Hepatocyte (in vitro differentiated cells): ENCODE results near the gene SLC25A29. TPM values are rescaled to one million over a fixed set of nuclear protein-coding genes. Genes with fewer than 3 reads are reported as not detected.

ENCODE experiments used
- DNase-seq: peaks from one replicate; pipeline ENCODE4 v3.0.0-alpha.2; 2016; ENCODE audit warnings: low spot score
- H2AFZ ChIP-seq: fragments of 200-600 bp; sonication (generic); 2 replicates; pipeline ENCODE4 v1.6.0; 2016; ENCODE audit warnings: antibody characterized with exemption, mild to moderate bottlenecking
- H3K27ac ChIP-seq: fragments of 200-600 bp; sonication (generic); 2 replicates; pipeline ENCODE4 v1.5.1; 2016; ENCODE audit warnings: mild to moderate bottlenecking
- H3K27me3 ChIP-seq: fragments of 200-600 bp; sonication (generic); 2 replicates; pipeline ENCODE4 v1.6.1; 2016
- H3K36me3 ChIP-seq: fragments of 200-600 bp; sonication (generic); replicated peaks from 2 replicates; pipeline ENCODE4 v1.5.1; 2016; ENCODE audit warnings: low read depth; ENCODE audit not compliant: insufficient read depth
- H3K4me1 ChIP-seq: fragments of 200-600 bp; sonication (generic); 2 replicates; pipeline ENCODE4 v1.5.1; 2016; ENCODE audit warnings: mild to moderate bottlenecking, moderate library complexity; ENCODE audit not compliant: insufficient read depth
- H3K4me2 ChIP-seq: fragments of 200-600 bp; sonication (generic); 2 replicates; pipeline ENCODE4 v1.6.0; 2016
- H3K4me3 ChIP-seq: fragments of 200-600 bp; sonication (generic); 2 replicates; pipeline ENCODE4 v1.5.1; 2016; ENCODE audit warnings: mild to moderate bottlenecking
- H3K79me2 ChIP-seq: fragments of 200-600 bp; sonication (generic); 2 replicates; pipeline ENCODE4 v1.6.0; 2017; ENCODE audit warnings: mild to moderate bottlenecking
- H3K9me2 ChIP-seq: fragments of 200-600 bp; sonication (generic); replicated peaks from 2 replicates; pipeline ENCODE4 v1.6.0; 2017; ENCODE audit warnings: mild to moderate bottlenecking; ENCODE audit not compliant: insufficient read depth
- H3K9me3 ChIP-seq: fragments of 200-600 bp; sonication (generic); 2 replicates; pipeline ENCODE4 v1.5.1; 2016; ENCODE audit warnings: low read depth, mild to moderate bottlenecking
- H4K20me1 ChIP-seq: fragments of 200-600 bp; sonication (generic); 2 replicates; pipeline ENCODE4 v1.6.0; 2016; ENCODE audit warnings: mild to moderate bottlenecking; ENCODE audit not compliant: insufficient read depth, poor library complexity, severe bottlenecking
- CTCF ChIP-seq: fragments of 200-600 bp; sonication (generic); IDR thresholded peaks from 2 replicates; pipeline ENCODE4 v1.5.1; 2016; ENCODE audit warnings: antibody characterized with exemption, mild to moderate bottlenecking; ENCODE audit not compliant: poor library complexity
- EZH2 ChIP-seq: fragments of 200-600 bp; sonication (generic); IDR thresholded peaks from 2 replicates; pipeline ENCODE4 v1.6.1; 2016; ENCODE audit warnings: antibody characterized with exemption, mild to moderate bottlenecking, borderline replicate concordance
- EZH2phosphoT487 ChIP-seq: fragments of 200-600 bp; sonication (generic); IDR thresholded peaks from one replicate; pipeline ENCODE4 v1.6.1; 2018; ENCODE audit warnings: antibody characterized with exemption, mild to moderate bottlenecking, low read depth, moderate library complexity; ENCODE audit not compliant: unreplicated experiment, severe bottlenecking
- WGBS: methylation state at CpG from one replicate; pipeline ENCODE4 v1.1.6; 2016; ENCODE audit warnings: low lambda C conversion rate; ENCODE audit errors: missing lambda C conversion rate; 5-methylcytosine and 5-hydroxymethylcytosine counted together
- polyA plus RNA-seq: library from polyadenylated mRNA; unstranded; fragments of >200 nt; fragmentation: Nextera tagmentation; extraction: Ambion mirVana; gene quantifications from 2 replicates; pipeline ENCODE4 v1.2.1, GENCODE V29; 2016
- total RNA-seq: library from RNA; depleted of rRNA; stranded (reverse); fragments of >200 nt; gene quantifications from 2 replicates; pipeline ENCODE4 v1.2.3, GENCODE V29; 2014

The SLC25A29 gene
- total and polyA plus RNA-seq, 2 experiments from 2014 or later: 73.1 to 90.1 TPM

GRCh38 chr14:100287202-100287997, 18.8 kb downstream of the SLC25A29 start:
- Histone ChIP-seq H3K9me3 (no peaks in the 10 kb centered on the region), H3K4me1 (peaks cover 2% of the 10 kb centered on the region), H3K79me2 (peaks cover 2% of the 10 kb centered on the region), H3K36me3 (no peaks in the 10 kb centered on the region), H3K4me2 (no peak overlapping the region), H3K27me3 (no peaks in the 10 kb centered on the region), H3K27ac (no peak overlapping the region), H4K20me1 (peaks cover 6% of the 10 kb centered on the region), H3K4me3 (no peak overlapping the region), H2AFZ (no peak overlapping the region), H3K9me2 (no peaks in the 10 kb centered on the region)
- no peak for DNase-seq
- TF ChIP-seq CTCF: no peak
- TF ChIP-seq EZH2: no peak
- no peak for TF ChIP-seq EZH2phosphoT487
- whole genome bisulfite sequencing: 79% methylated on average over 11 of the region's 12 CpGs

- peaks cover 10% of the 10 kb centered on the region for H4K20me1 ChIP-seq
- H3K79me2 ChIP-seq: peaks cover 7% of the 10 kb centered on the region
- H2AFZ ChIP-seq: no peak overlapping the region
- no peak for TF ChIP-seq EZH2phosphoT487
- no peak for TF ChIP-seq EZH2
- TF ChIP-seq CTCF: no peak
- no peaks in the 10 kb centered on the region for H3K36me3 ChIP-seq
- DNase-seq: no peak
- 81% methylated on average over 7 of the region's 10 CpGs for WGBS
- H3K9me3 ChIP-seq: no peaks in the 10 kb centered on the region
- H3K27ac ChIP-seq: no peak overlapping the region
- no peak overlapping the region for H3K4me2 ChIP-seq
- H3K9me2 ChIP-seq: no peaks in the 10 kb centered on the region
- no peak overlapping the region for H3K4me3 ChIP-seq
- H3K27me3 ChIP-seq: no peaks in the 10 kb centered on the region
- peaks cover 2% of the 10 kb centered on the region for H3K4me1 ChIP-seq
Observed at GRCh38 chr14:100286484-100287191, 19.6 kb downstream of the SLC25A29 start.

- Histone ChIP-seq H2AFZ (peak overlapping the region; percentile 100), H3K4me3 (peak overlapping the region; percentile 98)
- 81% methylated on average over 10 of the region's 13 CpGs for WGBS
Observed at GRCh38 chr14:100285913-100286400, 20.3 kb downstream of the SLC25A29 start.

More at GRCh38 chr14:100285913-100286400, 20.3 kb downstream of the SLC25A29 start:
- no peaks in the 10 kb centered on the region for H3K9me2 ChIP-seq
- peaks cover 2% of the 10 kb centered on the region for H3K4me1 ChIP-seq
- H3K79me2 ChIP-seq: peaks cover 14% of the 10 kb centered on the region
- H3K9me3 ChIP-seq: no peaks in the 10 kb centered on the region
- H3K4me2 ChIP-seq: peak overlapping the region; percentile 100
- H3K27ac ChIP-seq: peak overlapping the region; percentile 94
- no peak for DNase-seq
- H3K36me3 ChIP-seq: no peaks in the 10 kb centered on the region
- peaks cover 17% of the 10 kb centered on the region for H4K20me1 ChIP-seq
- H3K27me3 ChIP-seq: no peaks in the 10 kb centered on the region
- TF ChIP-seq EZH2phosphoT487 (no peak), EZH2 (no peak), CTCF (no peak)
